Measurements from ENCODE around the gene MCOLN1. TPM values are rescaled to one million over a fixed set of nuclear protein-coding genes. Genes with fewer than 3 reads are reported as not detected.

MCOLN1 gene
- total and polyA plus RNA-seq, 9 of the 15 experiments (the other 6 are each of a cell fraction or from before 2014, with no cell fraction given) = 0.25 to 15.4 (median 7.1) TPM

DNA sequence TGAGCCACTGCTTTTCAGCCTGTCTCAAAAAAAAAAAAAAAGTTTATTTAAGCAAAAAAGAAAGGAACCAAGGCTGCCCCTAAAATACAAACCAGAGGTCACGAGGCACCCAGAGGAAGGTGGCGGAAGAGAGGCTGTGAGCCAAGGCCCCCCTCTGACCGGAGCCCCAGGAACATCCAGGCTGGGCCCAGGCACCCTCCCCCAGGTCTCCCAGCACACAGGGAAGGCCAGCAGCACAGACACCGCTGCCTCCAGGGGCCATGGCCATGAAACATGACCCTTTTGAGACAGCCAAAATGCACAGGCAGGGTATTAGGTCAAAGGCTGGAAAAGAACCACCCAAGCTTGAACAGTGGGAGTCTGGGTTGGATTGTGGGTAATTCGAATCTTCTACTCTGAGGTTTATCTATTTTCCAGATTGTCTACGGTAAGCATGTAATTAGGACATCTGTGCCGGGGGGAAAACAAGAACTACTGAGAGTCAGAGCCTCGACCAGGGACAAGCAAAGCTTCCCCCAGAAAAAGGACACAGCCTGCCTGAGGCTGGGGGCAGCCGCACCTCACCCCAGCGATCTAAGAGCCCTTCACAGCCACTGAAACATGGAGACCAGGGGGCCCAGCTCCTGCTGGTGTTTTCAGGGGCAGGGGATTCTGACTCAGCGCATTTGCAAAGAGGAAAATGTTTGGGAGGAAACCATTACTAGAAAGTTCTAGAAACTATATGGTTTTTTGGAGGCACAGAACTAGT, 42.0 kb upstream of the MCOLN1 start (continued):
- TF ChIP-seq ARID1B (IDR thresholded peaks at IDR 0.05) = 0 out of 2 replicates have a peak, but pooled peaks have one; percentile 14
- no peak for TF ChIP-seq CTCFL (IDR thresholded peaks at IDR 0.05; ENCODE audit: borderline replicate concordance, insufficient read depth, low read depth, low read length, poor library complexity, severe bottlenecking)
- no peak for TF ChIP-seq CHD2 (IDR thresholded peaks at IDR 0.05; ENCODE audit: low read depth, low read length)
- TF ChIP-seq MEIS2 (IDR thresholded peaks at IDR 0.05; ENCODE audit: partially characterized antibody) = no peak
- peak; percentile 53 for TF ChIP-seq NFE2 (IDR thresholded peaks at IDR 0.05; ENCODE audit: low read depth)

GRCh38 chr19:7480970-7481255, 41.5 kb upstream of the MCOLN1 start:
- ChIA-PET POLR2A (interaction anchor here (0.6 to 1.0 kb wide), 2 partner anchors 9 to 226 kb away, joined by 3 read pairs; no protein-coding TSS in a partner anchor), CTCF (ENCODE audit: low intra/inter-chr PET ratio) (no interaction called here)
- H3K4me3 ChIP-seq = no peak overlapping the region
- H3K27me3 ChIP-seq (ENCODE audit: control insufficient read depth in 2 of 2, insufficient read depth in 2 of 2, low read length in 2 of 2) = no peaks in the 10 kb centered on the region
- H3K9me3 ChIP-seq (replicated peaks; ENCODE audit: control insufficient read depth, insufficient read depth, low read depth, low read length) = no peaks in the 10 kb centered on the region
- peak overlapping the region; percentile 34; the same call in 1 of the 2 replicates for H2AFZ ChIP-seq (ENCODE audit: low read depth, low read length)
- in situ Hi-C loops (cut with MboI) = no loop called here
- intact Hi-C loops (cut with micrococcal nuclease) = no loop called here
- no peaks in the 10 kb centered on the region for H4K20me1 ChIP-seq (replicated peaks; ENCODE audit: control insufficient read depth, insufficient read depth, low read length)
- H3K9me1 ChIP-seq (ENCODE audit: control insufficient read depth, insufficient read depth, low read length) = no peaks in the 10 kb centered on the region
- peak; percentile 79 for FAIRE-seq
- DNase-seq (ENCODE audit: extremely low read depth in 1 of 4, low spot score in 3 of 4) = peak in 1 of 4 experiments; percentile 25
- no peak overlapping the region for H3K4me2 ChIP-seq (ENCODE audit: insufficient read depth, low read length)
- peak overlapping the region; percentile 55; the same call in 2 of the 3 replicates for H3K27ac ChIP-seq (ENCODE audit: extremely low read depth, low read depth, low read length)
- H3K4me1 ChIP-seq (replicated peaks in 1 of 2; ENCODE audit: control insufficient read depth in 2 of 2, insufficient read depth in 2 of 2, low read length in 2 of 2) = peaks cover 18 to 61% of the 10 kb centered on the region in 2 experiments
- ATAC-seq = peak; percentile 11; the same call in 1 of the 3 replicates
- H3K79me2 ChIP-seq (ENCODE audit: control insufficient read depth, insufficient read depth, low read length) = no peaks in the 10 kb centered on the region
- no peaks in the 10 kb centered on the region for H3K36me3 ChIP-seq (ENCODE audit: control insufficient read depth, insufficient read depth, low read length)
- 55% methylated on average over 7 of the region's 7 CpGs for WGBS (ENCODE audit: insufficient coverage, low coverage, missing lambda C conversion rate)
- H3K9ac ChIP-seq (ENCODE audit: insufficient read depth in 1 of 2, low read depth in 2 of 2, low read length in 2 of 2) = peak overlapping the region; percentile 1 to 83; a peak in 2 of 4 replicates
- no TSS peak for BruUV-seq (replicated peaks)
- TF ChIP-seq POLR2B (IDR thresholded peaks at IDR 0.05; ENCODE audit: low read depth, partially characterized antibody) (no peak), NR2C2 (CRISPR knock-in tag; IDR thresholded peaks at IDR 0.05) (no peak), NR2C2 (tag; IDR thresholded peaks at IDR 0.05) (0 out of 2 replicates have a peak, but pooled peaks have one; percentile 16), ELF2 (CRISPR knock-in tag; IDR thresholded peaks at IDR 0.05) (no peak), ZNF311 (CRISPR knock-in tag; IDR thresholded peaks at IDR 0.05) (no peak)
- TF ChIP-seq, protein P1, sequence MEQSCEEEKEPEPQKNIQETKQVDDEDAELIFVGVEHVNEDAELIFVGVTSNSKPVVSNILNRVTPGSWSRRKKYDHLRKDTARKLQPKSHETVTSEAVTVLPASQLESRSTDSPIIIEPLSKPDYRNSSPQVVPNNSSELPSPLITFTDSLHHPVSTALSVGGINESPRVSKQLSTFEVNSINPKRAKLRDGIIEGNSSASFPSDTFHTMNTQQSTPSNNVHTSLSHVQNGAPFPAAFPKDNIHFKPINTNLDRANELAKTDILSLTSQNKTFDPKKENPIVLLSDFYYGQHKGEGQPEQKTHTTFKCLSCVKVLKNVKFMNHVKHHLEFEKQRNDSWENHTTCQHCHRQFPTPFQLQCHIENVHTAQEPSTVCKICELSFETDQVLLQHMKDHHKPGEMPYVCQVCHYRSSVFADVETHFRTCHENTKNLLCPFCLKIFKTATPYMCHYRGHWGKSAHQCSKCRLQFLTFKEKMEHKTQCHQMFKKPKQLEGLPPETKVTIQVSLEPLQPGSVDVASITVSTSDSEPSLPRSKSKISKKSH (CRISPR knock-in tag; IDR thresholded peaks at IDR 0.05) = no peak
- TF ChIP-seq, protein P2, sequence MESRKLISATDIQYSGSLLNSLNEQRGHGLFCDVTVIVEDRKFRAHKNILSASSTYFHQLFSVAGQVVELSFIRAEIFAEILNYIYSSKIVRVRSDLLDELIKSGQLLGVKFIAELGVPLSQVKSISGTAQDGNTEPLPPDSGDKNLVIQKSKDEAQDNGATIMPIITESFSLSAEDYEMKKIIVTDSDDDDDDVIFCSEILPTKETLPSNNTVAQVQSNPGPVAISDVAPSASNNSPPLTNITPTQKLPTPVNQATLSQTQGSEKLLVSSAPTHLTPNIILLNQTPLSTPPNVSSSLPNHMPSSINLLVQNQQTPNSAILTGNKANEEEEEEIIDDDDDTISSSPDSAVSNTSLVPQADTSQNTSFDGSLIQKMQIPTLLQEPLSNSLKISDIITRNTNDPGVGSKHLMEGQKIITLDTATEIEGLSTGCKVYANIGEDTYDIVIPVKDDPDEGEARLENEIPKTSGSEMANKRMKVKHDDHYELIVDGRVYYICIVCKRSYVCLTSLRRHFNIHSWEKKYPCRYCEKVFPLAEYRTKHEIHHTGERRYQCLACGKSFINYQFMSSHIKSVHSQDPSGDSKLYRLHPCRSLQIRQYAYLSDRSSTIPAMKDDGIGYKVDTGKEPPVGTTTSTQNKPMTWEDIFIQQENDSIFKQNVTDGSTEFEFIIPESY (CRISPR knock-in tag; IDR thresholded peaks at IDR 0.05) = 0 out of 2 replicates have a peak, but pooled peaks have one; percentile 27

Measured in K562 (cell line).